ENCODE data around the gene RASSF1.

The RASSF1 gene

GRCh38 chr3:50336452-50337174 is 4.0 kb downstream of the RASSF1 start:
- H3K27ac ChIP-seq: peak overlapping the region; percentile 97
- TF ChIP-seq ZFX (IDR thresholded peaks at IDR 0.05) (no peak), CTCF (conservative IDR thresholded peaks at IDR 0.05) (no peak; the same call in 1 of the 2 replicates)

GRCh38 chr3:50334339-50335075 is 6.1 kb downstream of the RASSF1 start:
- peak overlapping the region; percentile 97 for H3K27ac ChIP-seq
- TF ChIP-seq ZFX (IDR thresholded peaks at IDR 0.05) (no peak), CTCF (conservative IDR thresholded peaks at IDR 0.05) (no peak)

- TF ChIP-seq CTCF (conservative IDR thresholded peaks at IDR 0.05): no peak
- TF ChIP-seq ZFX (IDR thresholded peaks at IDR 0.05): no peak
- peak overlapping the region; percentile 97 for H3K27ac ChIP-seq
Measured at GRCh38 chr3:50333744-50334328, 6.8 kb downstream of the RASSF1 start.

- TF ChIP-seq CTCF (conservative IDR thresholded peaks at IDR 0.05): no peak
- H3K27ac ChIP-seq: no peak overlapping the region
Measured at GRCh38 chr3:50331364-50331907, 9.2 kb downstream of the RASSF1 start.

- no peak overlapping the region for H3K27ac ChIP-seq
- no peak for TF ChIP-seq CTCF (conservative IDR thresholded peaks at IDR 0.05)
- no peak for TF ChIP-seq ZFX (IDR thresholded peaks at IDR 0.05)
Measured at GRCh38 chr3:50330330-50330729, 10.3 kb downstream of the RASSF1 start.

GRCh38 chr3:50327943-50328691 is 12.5 kb downstream of the RASSF1 start, which contains the start of gene TUSC2:
Gene TUSC2, minus strand, starts transcription at chr3:50328223. Its CDS starts 124 bp downstream, at chr3:50328099.
- TF ChIP-seq ZFX (IDR thresholded peaks at IDR 0.05) (peak; percentile 40; the same call in 1 of the 2 replicates), CTCF (conservative IDR thresholded peaks at IDR 0.05) (no peak)
- peak within 1 kb of the TSS; percentile 80 for H3K27ac ChIP-seq
